IPS-15b (cell line): ENCODE results near the gene GTF3C5.

Experiments
- H3K27me3 ChIP-seq: one replicate; pipeline ENCODE4 v1.6.1; 2013; ENCODE audit warnings: low read length; ENCODE audit not compliant: control insufficient read depth, insufficient read depth
- H3K36me3 ChIP-seq: one replicate; pipeline ENCODE4 v1.6.1; 2013; ENCODE audit warnings: low read length; ENCODE audit not compliant: control insufficient read depth, insufficient read depth
- H3K4me1 ChIP-seq: one replicate; pipeline ENCODE4 v1.6.1; 2013; ENCODE audit warnings: mild to moderate bottlenecking, low read length; ENCODE audit not compliant: control insufficient read depth, insufficient read depth
- H3K4me3 ChIP-seq: one replicate; pipeline ENCODE4 v1.5.1; 2013; ENCODE audit warnings: low read depth, low read length
- H3K9ac ChIP-seq: one replicate; pipeline ENCODE4 v1.6.1; 2013; ENCODE audit warnings: low read depth, mild to moderate bottlenecking, low read length
- H3K9me3 ChIP-seq: one replicate; pipeline ENCODE4 v1.6.1; 2013; ENCODE audit warnings: mild to moderate bottlenecking, low read length; ENCODE audit not compliant: control insufficient read depth, insufficient read depth

The GTF3C5 gene

DNA sequence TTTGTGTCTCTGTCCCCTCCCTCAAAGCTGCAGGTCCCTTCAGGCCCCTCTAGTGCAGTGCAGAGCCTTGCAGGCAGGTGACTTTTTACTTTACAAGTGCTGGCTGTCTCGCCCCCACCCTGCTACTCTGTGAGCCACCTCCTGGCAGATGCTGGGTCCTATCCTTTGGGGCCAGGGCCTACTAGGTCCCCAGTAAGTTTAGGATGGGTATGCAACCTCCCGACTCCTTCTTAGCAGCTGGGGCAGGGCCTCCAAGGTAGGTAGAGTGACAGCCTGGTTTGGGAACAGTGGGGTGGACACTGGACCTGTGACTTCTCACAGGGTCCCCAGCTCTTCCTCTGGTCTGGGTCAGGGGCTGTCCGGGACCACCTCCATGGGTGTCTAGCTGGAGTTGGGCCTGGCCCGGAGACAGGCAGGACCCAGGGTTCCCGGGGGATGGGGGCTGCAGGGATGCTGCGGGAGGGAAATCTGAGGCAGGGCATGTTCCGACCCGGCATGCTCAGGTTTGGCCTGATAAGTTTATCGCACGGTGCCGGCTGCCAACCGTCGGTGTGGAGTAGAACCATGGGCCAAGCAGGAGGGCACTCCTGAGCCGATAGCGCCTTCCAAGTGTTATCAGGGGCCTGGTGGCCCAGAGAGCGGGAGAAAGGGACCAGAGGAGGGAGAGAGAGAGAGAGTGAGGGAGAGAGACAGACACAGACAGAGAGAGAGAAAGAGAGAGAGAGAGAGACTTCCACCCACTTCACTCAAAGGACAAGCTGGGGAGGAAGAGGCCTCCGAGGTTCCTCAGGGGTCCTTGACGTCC lies 31.8 kb upstream of the GTF3C5 start:
- Histone ChIP-seq H3K27me3 (peaks cover 26% of the 10 kb centered on the region), H3K36me3 (no peaks in the 10 kb centered on the region), H3K4me3 (no peak overlapping the region), H3K9me3 (no peaks in the 10 kb centered on the region), H3K9ac (no peak overlapping the region), H3K4me1 (peaks cover 17% of the 10 kb centered on the region)

DNA sequence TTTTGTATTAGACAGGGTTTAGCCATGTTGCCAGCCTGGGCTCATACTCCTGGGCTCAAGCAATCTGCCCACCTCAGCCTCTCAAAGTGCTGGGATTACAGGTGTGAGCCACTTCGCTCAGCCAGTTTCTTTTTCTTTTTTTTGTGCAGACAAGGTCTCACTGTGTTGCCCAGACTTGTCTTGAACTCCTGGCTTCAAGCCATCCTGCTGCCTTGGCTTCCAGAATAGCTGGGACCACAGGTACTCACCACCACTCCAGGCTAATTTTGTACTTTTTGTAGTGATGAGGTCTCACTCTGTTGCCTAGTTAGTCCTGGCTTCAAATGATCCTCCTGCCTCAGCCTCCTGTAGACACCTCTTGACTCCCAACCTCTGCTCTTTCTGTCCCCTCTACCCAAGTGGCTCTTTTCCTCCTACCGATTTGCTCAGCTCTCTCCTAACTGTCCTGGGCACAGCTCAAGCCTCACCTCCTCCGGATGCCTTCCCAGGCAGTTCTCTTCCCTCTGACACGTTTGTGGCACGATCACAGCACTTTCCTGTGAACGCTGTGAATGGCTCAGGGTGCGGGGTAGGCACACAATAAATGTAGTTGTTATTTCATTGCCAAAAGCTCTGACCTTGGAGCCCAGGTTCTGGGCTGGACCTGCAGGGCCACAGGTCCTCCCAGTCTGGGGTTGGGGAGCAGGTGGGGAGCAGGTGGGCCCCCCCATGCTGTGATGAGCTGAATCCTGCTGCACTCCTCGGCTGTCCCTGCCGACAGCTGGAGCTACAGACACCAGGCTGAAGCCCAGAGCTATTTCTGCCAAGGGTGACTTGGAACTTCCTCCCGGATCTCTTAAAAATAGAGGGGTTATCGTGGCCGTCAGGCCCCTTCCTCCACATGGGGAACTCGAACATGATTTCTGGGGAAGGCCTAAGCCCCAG lies 28.4 kb upstream of the GTF3C5 start:
- Histone ChIP-seq H3K9me3 (no peaks in the 10 kb centered on the region), H3K36me3 (no peaks in the 10 kb centered on the region), H3K4me1 (peaks cover 25% of the 10 kb centered on the region), H3K9ac (no peak overlapping the region), H3K4me3 (no peak overlapping the region), H3K27me3 (peaks cover 49% of the 10 kb centered on the region)

DNA sequence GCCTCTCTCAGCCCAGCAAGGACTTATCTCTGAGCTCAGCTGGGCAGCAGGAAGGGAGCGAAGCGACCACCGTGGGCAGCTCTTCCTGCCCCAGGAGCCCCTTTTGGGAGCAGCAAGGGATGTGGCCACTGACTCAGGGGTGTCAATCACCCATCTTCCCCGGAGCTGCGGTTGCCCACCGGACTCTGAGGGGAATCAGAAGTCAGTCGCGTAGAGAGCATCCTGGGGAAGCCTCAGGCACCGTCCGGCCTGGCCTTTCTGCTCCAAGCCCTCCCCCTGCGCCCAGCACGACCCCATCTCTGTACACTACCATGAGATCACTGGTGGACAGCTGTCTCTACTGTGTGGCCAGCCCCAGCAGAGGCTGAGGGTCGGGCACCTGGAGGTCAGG lies 27.7 kb upstream of the GTF3C5 start:
- no peaks in the 10 kb centered on the region for H3K36me3 ChIP-seq
- H3K9ac ChIP-seq = no peak overlapping the region
- peaks cover 51% of the 10 kb centered on the region for H3K27me3 ChIP-seq
- H3K4me3 ChIP-seq = peak overlapping the region; percentile 20
- H3K4me1 ChIP-seq = peaks cover 25% of the 10 kb centered on the region
- H3K9me3 ChIP-seq = no peaks in the 10 kb centered on the region

DNA sequence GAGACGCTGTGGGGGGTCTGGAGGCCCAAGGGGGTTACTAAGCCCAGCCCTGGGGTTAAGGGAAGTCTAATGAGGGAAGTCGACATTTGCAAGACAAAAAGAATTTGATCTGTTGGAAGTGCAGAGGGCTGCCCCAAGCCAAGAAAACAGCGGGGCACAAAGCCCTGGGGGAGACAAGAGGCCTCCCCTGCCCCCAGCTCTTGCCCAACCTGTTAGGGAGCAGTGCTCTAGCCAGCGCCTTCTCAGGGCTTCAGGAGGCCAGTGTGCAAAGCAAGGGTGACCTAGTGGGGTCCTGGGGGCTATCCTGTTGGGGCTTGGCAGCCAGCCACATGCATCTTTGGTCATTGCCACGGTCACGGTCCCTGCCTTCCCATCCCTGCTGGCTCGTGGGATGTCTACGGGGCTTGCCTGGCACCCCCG lies 27.1 kb upstream of the GTF3C5 start:
- Histone ChIP-seq H3K9ac (no peak overlapping the region), H3K9me3 (no peaks in the 10 kb centered on the region), H3K4me1 (peaks cover 25% of the 10 kb centered on the region), H3K36me3 (no peaks in the 10 kb centered on the region), H3K4me3 (no peak overlapping the region), H3K27me3 (peaks cover 51% of the 10 kb centered on the region)

DNA sequence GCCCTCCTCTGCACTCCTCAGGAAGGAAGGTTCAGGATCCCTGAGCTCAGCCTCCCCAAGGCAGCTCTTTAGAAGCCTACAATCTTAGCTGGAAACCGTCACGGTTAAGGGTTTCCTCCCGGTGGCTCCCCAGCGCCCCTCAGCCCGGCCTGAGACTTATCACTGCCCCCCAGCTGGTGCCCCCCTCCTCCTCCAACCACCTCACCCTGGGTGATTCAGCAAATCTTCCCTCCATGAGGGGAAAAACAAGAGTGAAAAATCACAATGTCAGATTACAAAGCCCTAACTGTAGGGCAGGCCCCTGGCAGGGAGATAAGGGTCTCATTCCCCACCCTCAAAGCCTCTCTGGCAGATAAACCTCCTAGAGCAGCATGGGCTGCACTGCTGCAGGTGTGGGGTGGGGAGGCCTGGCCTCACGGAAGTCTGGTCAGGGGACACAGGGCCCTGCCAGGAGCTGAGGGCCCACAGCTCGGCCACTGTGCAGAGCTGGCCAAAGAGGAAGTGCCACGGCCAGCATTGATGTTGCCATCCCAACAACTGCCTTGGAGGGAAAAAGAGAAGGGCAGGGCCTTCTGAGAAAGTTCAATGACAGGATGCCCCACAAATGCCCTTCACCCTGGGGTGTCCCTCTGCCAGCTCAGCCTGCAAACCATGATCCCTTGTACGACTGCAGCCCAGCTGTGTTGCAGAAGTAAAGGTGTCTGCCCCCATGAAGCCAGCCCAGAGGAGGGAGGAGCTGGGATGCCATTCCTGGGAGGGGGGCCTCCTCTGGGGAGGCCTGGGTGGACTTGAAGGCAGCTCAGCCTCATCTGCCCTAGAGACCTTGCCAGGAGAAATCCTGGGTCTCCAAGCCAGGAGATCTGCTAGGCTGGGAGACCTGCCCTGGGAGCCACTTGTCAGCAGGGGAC lies 26.5 kb upstream of the GTF3C5 start:
- peaks cover 54% of the 10 kb centered on the region for H3K27me3 ChIP-seq
- peaks cover 25% of the 10 kb centered on the region for H3K4me1 ChIP-seq
- peak overlapping the region; percentile 16 for H3K9ac ChIP-seq

DNA sequence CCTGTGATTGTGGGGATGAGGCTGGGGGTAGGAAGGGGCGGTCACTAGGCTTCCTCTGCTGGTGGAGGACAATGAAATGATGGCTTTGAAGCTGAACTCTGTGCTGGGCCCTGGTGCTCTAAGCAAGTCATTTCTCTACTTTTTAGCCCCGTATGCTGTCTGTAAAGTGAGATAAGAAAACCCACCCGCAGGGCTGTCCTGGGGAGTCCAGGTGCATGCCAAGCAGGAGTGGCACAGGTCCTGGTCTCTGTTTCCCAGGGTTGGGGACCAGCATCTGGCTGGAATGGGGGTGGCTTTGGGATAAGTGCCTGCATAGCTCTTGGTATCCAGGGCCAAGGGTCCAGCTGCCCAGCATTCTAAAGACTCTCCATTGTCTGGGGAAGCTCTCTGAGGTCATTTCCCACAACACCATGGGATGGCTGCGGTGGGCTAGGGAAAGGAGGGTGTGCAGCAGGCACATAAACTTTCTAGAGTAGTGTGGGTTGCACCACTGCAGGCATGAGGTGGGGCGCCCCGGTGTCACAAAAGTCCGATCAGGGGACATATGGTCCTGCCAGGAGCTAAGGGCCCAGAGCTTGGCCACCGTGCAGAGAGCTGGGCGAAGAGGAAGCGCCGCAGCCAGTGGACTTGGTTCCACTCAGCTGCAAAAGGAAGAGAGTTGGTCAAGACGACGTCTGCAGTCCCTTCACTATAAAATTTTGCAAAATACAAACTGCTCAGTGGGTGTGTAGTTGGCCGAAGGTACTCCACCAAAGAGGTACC lies 25.6 kb upstream of the GTF3C5 start:
- H3K27me3 ChIP-seq = peaks cover 47% of the 10 kb centered on the region
- peaks cover 25% of the 10 kb centered on the region for H3K4me1 ChIP-seq
- no peak overlapping the region for H3K4me3 ChIP-seq
- no peaks in the 10 kb centered on the region for H3K9me3 ChIP-seq
- H3K36me3 ChIP-seq = no peaks in the 10 kb centered on the region
- H3K9ac ChIP-seq = no peak overlapping the region

More for the DNA sequence above, 26.5 kb upstream of the GTF3C5 start:
- H3K36me3 ChIP-seq = no peaks in the 10 kb centered on the region
- H3K4me3 ChIP-seq = no peak overlapping the region
- no peaks in the 10 kb centered on the region for H3K9me3 ChIP-seq

DNA sequence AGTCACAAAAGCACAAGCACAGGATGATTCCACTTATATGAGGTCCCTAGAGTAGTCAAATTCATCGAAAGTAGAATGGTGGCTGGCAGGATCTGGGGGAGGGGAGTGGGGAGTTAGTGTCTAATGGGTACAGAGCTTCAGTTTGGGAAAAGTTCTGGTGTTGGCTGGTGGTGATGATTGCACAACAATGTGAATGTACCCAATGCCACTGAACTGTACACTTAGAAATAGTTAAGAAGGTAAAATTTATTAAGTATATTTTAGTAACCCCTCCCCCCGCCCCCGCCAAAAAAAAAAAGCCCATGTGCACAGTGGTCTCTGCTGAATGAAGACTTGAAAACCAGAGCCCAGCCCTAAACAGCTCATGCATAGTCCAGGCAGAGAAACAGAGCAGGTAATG lies 24.8 kb upstream of the GTF3C5 start:
- H3K36me3 ChIP-seq = no peaks in the 10 kb centered on the region
- H3K27me3 ChIP-seq = peaks cover 47% of the 10 kb centered on the region
- H3K4me3 ChIP-seq = no peak overlapping the region
- H3K4me1 ChIP-seq = peaks cover 22% of the 10 kb centered on the region
- H3K9me3 ChIP-seq = no peaks in the 10 kb centered on the region
- H3K9ac ChIP-seq = no peak overlapping the region

DNA sequence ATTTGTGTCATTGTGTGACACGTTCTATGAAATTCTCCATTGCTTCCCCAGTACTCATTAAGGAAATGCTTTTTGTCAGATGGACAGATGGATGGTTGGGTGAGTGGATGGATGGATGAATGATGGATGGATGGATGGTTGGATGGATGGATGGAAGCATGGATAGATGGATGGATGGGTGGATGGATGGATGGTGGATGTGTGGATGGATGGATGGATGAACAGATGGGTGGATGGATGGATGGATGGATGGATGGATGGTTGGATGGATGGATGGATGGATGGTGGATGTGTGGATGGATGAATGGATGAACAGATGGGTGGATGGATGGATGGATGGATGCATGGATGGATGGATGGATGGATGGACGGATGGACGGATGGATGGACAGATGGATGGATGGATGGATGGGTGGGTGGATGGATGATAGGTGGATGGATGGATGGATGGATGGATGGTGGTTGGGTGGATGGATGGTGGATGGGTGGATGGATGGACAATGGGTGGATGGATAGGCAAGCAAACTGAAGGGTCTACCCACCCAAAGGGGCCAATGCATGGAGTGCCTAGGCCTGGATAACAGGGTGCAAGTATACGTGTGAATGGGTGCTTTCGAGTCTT lies 24.0 kb upstream of the GTF3C5 start:
- Histone ChIP-seq H3K27me3 (peaks cover 44% of the 10 kb centered on the region), H3K4me1 (peaks cover 22% of the 10 kb centered on the region), H3K9ac (no peak overlapping the region), H3K36me3 (no peaks in the 10 kb centered on the region), H3K9me3 (no peaks in the 10 kb centered on the region), H3K4me3 (no peak overlapping the region)

DNA sequence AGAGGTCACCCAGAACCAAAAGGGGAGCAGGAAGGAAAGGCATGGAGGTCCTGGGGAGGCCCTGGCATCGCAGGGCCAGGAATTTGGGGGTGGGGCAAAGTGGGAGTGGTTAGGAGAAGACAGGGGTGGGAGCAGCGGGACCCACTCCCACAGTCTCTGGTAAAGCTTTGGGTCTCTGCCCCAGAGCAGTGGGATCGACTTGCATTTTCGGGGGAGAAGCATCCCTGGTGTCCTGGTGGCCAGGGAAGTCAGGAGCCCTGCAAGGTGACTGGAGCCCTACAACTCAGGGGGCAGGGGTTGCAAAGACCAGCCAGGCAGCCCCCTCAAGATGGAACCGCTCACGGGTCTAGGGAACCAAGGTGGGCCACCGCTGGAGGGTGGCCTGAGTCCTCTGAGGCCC lies 22.4 kb upstream of the GTF3C5 start:
- peaks cover 29% of the 10 kb centered on the region for H3K27me3 ChIP-seq
- peaks cover 15% of the 10 kb centered on the region for H3K4me1 ChIP-seq
- H3K9ac ChIP-seq = no peak overlapping the region

DNA sequence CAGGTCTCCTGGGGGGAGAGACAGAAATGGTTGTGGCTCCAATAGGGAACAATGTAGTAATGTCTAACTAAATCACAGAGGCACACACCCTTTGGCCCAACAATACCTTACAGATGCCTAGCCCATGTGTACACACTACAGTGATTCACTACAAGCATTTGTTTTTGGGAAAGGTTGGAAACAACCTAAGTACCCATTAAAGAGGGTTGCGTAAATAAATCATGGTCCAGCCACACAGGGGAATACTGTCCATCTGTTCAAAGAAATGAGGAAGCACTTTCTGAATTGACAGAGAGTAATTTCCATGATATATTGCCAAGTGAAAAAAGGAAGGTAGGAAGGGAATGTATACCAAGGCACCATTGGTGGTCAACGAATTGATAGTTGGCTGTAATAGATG lies 22.0 kb upstream of the GTF3C5 start:
- H3K9ac ChIP-seq = no peak overlapping the region
- no peak overlapping the region for H3K4me3 ChIP-seq
- H3K36me3 ChIP-seq = no peaks in the 10 kb centered on the region
- H3K9me3 ChIP-seq = no peaks in the 10 kb centered on the region
- peaks cover 30% of the 10 kb centered on the region for H3K27me3 ChIP-seq
- H3K4me1 ChIP-seq = peaks cover 14% of the 10 kb centered on the region

More for the DNA sequence above, 22.4 kb upstream of the GTF3C5 start:
- no peaks in the 10 kb centered on the region for H3K36me3 ChIP-seq
- H3K9me3 ChIP-seq = no peaks in the 10 kb centered on the region
- H3K4me3 ChIP-seq = no peak overlapping the region
